ENCODE measurements around the gene KDM2B. TPM values are rescaled to one million over a fixed set of nuclear protein-coding genes. Genes with fewer than 3 reads are reported as not detected.
"Not testable (repeated sequence)": the region's sequence is repeated elsewhere in the genome, so short reads cannot be mapped to it uniquely, and the experiment has no call there.

The KDM2B gene
- total RNA-seq, 1 donor from 2014 or later, result 22.9 TPM

DNA sequence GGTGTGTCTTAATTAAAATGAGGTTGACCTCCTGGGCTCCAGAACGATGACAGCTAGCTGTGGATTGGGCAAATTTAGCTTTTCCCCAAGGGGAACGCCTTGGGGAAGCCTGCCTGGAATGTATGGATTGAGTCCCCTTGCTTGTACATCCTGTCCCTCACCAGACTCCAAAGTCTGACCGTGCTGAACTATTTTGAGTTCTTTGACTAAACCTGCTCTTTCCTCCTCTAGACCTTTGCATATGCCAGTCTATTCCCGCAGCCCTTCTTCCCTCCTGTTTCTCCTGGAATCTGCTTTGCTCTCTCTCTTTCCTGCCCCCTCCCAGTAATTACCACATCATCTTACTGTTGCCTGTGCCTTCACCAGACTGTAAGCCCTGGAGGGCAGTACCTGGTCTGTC lies 11.5 kb upstream of the KDM2B start:
- DNase-seq (ENCODE audit: low spot score) (no peak), ATAC-seq (no peak)
- intact Hi-C loops (cut with DNase I), result no loop called here

DNA sequence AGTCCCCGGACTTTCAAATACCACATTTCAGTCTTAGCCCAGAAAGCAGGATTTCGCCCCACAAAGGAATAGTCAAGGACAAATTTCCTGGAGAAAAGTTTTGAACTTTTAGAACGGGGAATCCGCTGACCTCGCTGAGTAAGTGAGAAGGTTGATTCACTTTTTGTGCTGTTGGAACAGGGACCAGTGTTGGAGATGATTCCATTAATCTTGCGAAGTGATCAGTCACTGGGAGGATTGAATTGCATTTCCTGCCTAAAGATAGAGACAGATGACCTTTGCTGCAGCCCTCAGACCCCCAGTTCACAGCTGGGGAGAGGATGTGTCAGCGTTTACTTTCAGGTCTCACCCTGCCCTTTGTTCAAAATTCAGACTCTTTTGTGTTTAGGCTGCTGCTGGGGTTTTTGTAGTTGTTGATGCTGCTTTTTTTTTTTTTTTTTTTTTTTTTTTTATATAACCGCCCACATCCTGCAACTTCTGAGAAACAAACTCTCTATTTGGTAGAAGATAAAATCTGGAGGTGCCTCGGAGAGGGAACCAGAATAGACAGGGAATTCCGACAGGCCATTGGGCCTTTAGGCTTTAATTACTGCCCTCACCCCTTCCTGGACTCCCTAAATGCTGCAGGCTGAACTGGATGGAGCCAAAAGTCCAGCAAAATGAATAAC lies 9.8 kb upstream of the KDM2B start:
- no peak for DNase-seq (ENCODE audit: low spot score)
- intact Hi-C loops (cut with DNase I), result no loop called here
- peak; percentile 44 for ATAC-seq

DNA sequence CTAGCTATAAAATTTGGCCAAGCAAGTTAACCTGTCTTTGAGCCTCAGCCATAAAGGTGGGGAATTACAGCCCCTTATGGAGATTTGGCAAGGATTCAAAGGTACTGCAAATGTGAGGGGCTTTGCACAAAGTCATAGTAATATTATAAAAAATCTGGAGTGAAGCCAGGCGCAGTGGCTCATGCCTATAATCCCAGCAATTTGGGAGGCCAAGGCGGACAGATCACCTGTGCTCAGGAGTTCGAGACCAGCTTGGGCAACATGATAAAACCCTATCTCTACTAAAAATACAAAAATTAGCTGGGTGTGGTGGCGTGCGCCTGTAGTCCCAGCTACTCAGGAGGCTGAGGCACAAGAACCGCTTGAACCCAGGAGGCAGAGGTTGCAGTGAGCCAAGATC lies 4.1 kb upstream of the KDM2B start:
- DNase-seq (ENCODE audit: low spot score); ATAC-seq; intact Hi-C loops (cut with DNase I): not testable (repeated sequence)

DNA sequence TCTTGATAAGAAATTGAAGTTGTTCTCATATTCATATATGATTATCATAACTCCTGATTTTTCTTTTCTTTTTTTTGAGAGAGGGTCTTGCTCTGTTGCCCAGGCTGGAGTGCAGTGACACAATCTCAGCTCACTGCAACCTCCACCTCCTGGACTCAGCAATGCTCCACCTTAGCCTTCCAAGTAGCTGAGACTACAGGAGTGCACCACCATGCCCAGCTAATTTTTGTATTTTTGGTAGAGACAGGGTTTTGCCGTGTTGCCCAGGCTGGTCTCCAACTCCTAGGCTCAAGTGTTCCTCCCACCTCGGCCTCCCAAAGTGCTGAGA lies 2.5 kb upstream of the KDM2B start:
- DNase-seq (ENCODE audit: low spot score); intact Hi-C loops (cut with DNase I); ATAC-seq: not testable (repeated sequence)

DNA sequence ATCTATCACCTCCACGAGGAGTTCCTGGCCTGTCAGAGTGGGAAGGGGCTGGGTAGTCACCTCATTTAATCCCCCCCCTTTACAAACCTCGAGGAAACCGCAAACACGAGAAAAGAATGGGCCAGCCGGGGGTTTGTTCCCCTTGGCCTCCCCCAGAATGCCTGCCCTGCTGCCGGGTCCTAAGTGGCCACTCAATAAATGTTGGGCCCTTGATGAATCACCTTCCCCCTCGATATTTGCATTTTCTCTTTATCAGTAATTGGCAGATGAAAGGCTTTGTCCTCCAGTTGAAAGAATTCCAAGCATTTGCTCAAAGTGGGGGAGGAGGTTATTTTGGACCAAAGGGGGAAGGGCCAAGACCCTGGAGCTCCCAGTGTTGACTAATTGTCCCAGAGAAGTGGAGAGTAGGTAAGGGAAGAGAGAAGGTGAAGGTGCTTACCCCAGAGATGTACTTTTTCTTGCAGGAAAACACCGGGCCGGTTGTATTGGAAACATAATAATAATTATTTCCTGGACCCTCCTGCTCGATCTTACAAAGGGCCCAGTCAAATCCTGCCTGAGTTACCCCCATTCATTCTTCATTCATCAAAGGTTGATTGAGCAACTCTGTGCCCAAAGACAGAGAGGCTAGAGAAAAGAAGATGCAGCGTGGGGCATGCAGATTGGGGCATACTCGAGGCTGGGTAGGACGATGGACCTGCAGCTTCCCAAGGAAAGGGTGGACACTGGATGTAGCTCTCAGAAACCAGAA lies 1.9 kb upstream of the KDM2B start:
- intact Hi-C loops (cut with DNase I), result no loop called here
- DNase-seq (ENCODE audit: low spot score), result no peak
- no peak for ATAC-seq

DNA sequence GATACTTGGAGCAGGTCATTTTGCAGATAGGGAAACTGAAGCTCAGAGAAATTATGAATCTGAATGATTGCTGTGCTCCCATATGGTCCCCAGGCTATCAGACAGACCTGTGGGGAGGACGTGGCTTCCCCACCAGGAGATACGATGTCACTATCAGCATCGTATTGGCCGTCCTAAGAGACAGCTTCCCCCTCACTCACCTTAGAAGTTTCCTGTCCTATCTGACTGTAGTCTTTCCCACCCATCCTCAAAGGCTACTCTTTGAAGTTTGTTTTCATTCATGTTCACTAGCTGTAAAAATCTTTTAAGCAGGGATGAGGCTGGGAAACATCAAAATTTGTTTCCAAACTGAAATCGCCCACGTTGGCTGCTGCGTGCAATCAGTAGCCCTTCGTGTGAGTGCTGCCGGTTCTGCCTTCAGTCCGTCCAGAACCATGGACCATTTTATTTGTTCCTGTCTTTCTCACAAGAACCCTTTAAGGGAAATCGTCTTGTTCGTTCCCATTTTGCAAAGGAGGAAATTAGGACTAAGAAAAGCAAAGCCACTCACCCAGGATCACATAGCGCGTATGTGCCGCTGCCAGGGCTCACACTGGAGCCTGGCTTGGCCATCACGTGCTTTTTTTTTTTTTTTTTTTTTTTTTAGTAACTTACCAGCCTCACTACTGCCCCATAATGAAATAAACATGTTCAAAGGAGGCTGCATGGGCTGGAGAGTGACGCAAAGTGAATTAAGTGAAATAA lies 1.0 kb upstream of the KDM2B start:
- ATAC-seq (peak; percentile 59), DNase-seq (ENCODE audit: low spot score) (no peak)
- intact Hi-C loops (cut with DNase I), result no loop called here

DNA sequence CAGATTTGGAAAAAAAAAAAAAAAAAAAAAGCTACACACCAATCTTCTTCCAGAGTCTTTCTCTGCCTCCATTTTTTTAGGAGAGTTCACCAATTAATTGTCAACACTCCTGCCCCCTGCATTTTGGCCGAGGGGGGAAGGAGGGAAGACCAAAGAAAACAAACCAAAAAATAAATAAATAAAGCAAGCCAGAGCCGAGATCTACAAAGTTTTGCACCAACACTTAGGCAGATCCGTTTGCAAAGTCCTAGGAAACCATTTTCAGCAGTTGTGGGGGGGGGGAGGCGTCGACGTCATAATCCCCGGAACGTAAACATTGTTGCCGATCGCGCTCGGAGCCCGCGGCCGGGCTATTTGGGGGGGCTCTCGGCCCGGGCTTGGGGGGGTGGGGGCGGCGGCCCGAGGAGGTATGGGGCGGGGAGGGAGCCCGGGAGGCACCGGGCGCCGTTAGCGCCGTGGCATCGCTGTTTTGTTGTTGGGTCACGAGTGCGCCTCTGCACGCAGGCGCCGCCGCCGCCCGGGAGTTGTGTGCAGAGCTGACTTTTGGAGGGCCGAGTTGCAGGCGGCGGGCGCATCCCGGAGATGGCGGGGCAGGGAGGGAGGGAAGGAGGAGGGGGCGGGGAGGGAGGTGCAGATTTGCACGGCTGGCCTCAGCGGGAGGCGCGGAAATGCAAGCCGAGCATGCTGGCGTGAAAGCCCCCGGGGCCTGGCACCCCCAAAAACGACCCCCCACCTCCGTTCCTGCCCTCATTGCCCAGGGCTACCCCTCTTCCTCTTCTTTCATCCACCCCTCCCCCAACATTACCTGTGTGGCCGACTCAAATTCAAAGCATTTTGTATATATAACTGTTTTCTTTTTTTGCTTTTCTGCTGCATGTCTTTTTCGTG lies 598 bp downstream of the KDM2B start:
- intact Hi-C loops (cut with DNase I), result no loop called here
- DNase-seq (ENCODE audit: low spot score), result peak; percentile 87
- peak; percentile 65 for ATAC-seq

DNA sequence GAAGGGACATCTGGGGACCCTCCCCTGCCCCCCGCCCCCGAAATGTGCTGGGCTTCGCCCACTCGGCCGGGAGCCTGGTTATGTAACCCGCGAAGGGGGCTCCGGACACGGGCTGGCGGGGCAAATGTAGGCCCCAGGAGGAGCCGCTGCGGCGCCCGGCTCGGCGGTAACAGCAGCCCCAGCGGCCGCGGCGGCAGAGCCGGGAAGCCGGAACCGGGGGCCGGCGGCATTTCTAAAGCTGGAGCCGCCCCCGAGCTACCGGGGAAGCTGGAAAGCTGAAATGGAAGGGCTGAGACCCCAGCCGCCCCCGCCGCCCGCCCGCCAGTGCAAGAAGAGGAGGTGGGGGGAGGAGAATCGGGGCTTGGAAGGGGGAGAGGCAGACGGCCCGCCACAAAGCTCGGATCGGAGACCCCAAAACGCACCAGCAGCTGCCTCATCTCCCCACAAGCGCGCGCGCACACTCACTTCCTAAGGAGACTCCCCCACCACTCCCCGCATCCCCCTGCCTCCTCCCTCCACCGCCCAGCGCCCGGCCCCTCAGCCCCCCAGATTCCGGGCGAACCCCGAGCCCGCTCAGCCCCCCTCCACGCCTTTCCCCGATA lies 1.5 kb downstream of the KDM2B start:
- ATAC-seq (peak; percentile 6), DNase-seq (ENCODE audit: low spot score) (peak; percentile 77)
- intact Hi-C loops (cut with DNase I), result no loop called here

DNA sequence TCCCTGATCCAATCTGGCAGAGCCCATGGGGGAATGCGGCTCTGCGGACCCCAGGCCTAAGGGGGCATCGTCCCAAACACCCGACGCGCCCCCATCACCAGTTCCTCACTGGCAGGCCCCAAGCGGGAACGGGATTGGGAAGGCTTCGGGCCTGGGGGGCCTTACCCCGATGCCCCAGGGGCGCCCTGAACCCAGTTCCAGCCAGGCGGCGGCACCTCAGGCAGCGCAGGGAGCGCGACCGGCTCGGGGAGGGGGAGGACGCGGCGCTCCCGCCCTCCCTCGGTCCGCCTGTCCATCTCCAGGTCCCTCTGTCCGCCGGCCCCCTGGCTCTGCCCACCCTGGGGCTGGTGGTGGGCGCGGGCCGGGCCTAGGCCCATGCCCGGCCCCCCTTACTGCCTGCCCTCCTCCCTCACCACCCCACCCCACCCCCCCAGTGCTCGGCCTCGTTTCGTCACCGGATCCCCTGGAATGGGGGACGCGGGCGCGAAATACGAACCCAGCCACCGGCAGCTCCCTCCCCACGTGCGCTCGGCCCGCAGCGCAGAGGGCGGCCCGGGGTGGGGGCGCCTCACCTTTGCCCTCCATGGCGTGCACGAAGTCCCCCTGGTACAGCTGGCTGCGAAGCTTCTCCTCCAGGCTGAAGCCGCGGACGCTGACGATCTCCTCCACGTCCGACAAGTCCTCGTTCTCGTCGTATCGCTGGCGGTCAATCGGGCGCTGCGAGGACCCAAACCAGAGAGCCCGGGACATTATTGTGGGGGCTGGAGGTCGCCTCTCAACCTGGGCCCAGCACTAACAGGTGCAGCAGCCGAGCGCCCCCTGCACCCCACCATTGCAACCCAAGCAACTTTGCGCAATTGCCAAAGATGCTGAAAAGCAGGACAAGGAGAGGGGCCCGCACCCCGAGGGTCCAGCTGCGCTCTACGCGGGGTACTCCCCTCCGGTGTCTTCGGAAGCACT lies 2.3 kb downstream of the KDM2B start:
- peak; percentile 23 for ATAC-seq
- intact Hi-C loops (cut with DNase I), result no loop called here
- no peak for DNase-seq (ENCODE audit: low spot score)

DNA sequence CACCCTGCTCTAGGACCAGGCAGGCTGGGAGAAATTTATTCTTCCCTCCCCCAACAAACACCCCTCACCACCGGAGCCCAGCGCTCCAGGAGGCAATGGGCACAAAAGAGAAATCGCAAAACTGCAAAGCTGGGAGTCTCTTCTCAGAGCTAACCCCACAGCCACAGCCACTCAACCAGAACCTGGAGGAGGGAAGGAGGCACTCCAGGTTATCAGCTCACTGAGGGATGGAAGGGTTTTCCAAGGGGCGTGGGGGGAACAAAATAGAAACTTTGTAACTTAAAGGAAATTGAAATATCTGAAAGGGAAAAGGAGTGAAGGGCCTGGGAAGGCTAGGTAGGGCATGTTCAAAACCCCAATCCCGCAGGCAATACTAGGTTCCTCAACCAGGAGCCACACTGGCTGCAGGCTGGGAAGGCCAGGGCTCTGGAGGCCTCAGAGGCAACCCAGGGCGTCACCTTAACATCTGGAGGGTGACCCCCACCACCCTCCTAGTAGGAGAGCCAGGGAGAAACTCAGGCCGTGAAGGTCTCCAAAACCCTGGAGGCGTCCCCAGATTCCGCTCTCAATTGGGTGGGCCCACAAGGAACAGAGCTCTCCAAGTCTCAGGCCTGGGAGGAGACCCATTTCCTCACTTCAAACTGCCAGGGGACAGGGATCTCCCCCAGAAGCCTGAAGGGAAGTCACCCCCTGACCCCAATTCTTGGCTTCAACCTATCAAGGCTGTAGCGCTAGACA lies 3.2 kb downstream of the KDM2B start:
- intact Hi-C loops (cut with DNase I), result no loop called here
- DNase-seq (ENCODE audit: low spot score) (no peak), ATAC-seq (no peak)

DNA sequence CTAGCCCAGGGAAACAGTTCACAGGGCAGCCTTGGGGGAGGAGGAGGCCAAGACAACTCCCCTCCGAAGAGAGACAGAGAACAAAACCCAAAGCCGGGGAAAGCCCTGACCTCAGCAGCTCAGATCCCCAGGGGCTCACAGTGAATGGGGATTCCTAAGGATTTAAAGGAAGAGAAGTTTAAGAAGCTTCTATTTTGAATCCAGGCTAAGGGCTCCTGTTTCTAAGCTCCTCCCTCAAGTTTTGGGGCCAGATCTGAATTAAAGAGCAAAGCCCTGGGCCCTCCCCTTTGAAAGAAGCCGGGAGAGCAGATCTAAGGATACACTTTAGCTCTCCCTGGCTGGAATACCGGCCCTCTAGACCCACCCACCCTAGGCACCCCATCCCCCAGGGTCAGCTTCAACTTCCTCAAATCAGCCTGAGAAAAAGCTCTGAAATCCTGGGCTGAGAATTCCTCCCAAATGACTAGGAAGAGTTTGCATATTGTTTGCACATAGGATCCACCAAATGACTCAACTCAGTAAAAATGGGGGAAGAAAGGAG lies 3.9 kb downstream of the KDM2B start:
- ATAC-seq, result peak; percentile 12
- intact Hi-C loops (cut with DNase I), result no loop called here
- DNase-seq (ENCODE audit: low spot score), result no peak

DNA sequence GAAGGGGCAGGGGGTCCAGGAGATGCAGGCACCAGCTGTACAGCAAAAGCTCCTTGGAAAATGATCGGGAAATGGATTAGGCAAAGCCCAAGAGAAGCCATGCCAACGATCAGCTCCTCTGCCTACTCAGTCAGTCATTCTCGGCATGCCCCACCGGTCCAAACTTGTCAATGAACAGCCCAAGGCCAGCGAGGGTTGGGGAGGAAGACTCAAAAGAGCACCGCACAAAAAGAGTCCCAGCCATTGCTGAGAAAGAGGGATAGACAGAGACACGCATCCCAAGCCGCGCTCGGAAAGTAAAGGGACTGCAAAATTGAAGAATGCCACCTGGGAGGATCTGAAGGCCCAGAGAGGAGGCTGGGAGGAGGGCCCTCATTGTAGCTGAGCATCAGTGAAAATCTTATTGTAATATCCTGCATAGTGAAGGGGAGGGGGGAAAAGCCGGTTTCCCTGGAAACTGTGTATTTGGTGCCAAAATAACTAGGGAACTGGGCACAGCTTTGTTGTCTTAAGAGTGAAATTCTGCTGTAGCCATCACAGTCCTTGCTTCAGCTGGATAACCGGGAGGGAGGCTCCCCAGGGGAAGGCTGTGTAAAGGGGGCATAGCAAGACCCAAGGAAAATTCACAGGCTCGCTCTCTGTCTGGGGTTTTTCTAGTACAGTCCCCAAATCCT lies 4.7 kb downstream of the KDM2B start:
- intact Hi-C loops (cut with DNase I), result no loop called here
- ATAC-seq (no peak), DNase-seq (ENCODE audit: low spot score) (no peak)

DNA sequence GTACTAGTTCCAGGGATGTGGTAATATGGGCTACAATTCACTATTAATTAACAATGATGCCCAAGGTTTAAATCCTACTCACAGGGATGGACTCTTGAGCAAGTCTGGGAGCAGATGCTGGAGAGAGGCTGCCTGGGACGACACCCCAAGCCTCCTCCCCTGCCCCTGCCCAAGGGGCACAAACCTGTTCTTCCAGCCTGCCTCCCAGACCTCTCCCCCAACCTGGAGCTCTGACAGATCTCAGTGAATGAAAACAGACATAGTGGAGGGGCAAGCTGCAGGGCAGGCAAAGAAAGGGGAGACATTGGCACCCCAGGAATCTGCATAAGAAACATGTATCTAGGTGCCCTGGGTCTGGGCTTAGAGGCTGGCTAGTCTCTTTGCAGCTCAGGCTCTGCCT lies 5.8 kb downstream of the KDM2B start:
- ATAC-seq, result no peak
- DNase-seq (ENCODE audit: low spot score), result no peak
- intact Hi-C loops (cut with DNase I), result no loop called here

DNA sequence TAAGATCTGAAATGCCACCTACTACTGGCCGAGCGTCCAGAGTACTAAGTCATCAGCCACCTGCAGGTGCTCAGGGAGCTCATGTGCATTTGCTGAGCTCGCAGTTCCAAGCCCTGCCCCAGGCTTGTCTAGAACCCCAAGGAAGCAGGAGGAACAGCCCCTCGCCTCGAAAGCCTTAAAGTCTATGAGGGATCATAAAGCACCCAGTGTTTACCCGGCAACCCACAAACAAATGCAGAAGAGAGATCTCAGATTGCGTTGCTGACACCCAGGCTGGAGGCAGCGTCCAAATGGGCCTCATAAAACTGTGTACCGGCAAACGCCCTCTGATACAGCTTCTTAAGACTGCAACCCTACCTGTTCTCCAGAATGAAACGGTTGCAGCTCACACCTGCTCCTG lies 6.8 kb downstream of the KDM2B start:
- ATAC-seq (no peak), DNase-seq (ENCODE audit: low spot score) (no peak)
- intact Hi-C loops (cut with DNase I), result no loop called here

DNA sequence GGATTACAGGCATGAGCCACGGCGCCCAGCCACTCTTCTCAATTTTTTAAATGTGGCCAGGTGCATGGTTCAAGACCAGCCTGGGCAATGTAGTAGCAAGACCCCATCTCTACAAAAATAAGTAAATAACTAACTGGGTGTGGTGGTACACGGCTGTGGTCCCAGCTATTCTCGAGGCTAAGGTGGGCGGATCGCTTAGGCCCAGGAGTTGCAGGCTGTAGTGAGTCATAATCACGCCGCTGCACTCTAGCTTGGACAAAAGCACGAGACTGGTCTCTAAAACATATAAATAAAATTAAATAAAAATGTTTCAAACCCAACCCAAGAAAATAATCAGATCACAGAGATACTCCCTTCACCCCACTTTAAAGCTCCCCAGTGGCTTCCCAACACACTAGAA lies 8.9 kb downstream of the KDM2B start:
- intact Hi-C loops (cut with DNase I), result no loop called here
- ATAC-seq (no peak), DNase-seq (ENCODE audit: low spot score) (no peak)

DNA sequence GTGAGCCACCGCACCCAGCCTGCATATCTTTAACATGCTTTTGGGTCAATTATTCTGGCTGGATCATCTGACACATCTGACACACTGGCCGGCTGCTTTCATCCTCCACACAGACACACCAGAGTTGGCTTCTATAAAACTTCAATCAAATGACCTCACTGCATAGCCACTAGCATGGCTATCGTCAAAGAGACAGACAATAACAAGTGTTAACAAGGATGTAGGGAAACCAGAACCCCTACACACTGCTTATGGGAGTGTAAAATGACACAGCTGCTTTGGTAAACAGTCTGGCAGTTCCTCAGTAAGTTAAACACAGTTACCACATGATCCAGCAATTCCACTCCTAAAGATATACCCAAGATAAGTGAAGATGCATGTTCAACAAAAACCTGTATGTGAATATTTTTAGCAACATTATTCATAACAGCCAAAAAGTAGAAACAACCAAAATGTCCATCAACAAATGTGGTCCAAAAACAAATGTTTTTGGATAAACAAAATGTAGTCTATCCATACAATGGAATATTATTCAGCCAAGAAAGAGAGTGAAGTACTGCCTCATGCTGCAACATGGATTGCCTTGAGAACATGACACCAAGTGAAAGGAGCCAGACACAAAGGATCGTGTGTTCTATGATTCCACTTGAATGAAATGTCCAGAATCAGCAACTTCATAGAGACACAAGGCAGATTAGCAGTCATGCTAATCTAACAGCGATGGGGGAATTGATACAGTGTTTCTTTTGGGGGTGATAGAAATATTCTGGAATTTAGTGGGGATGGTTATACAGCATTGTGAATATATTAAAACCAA lies 10.1 kb downstream of the KDM2B start:
- ATAC-seq (no peak), DNase-seq (ENCODE audit: low spot score) (no peak)
- intact Hi-C loops (cut with DNase I), result no loop called here
